ENCODE results near the gene TBXAS1. TPM values are rescaled to one million over a fixed set of nuclear protein-coding genes. Genes with fewer than 3 reads are reported as not detected.

TBXAS1 gene
- total RNA-seq, 1 donor from 2014 or later = not detected

- peaks cover 2% of the 10 kb centered on the region for H3K9me3 Mint-ChIP-seq (ENCODE audit: unreplicated experiment)
- no peak for TF ChIP-seq CTCF (IDR thresholded peaks at IDR 0.05; ENCODE audit: partially characterized antibody, unreplicated experiment)
- no peak overlapping the region for H3K27ac Mint-ChIP-seq (ENCODE audit: unreplicated experiment)
- DNase-seq = no peak
- no peaks in the 10 kb centered on the region for H3K36me3 Mint-ChIP-seq (ENCODE audit: unreplicated experiment)
- no peaks in the 10 kb centered on the region for H3K4me1 Mint-ChIP-seq (ENCODE audit: low read depth, unreplicated experiment)
- H3K4me3 Mint-ChIP-seq (ENCODE audit: unreplicated experiment) = no peak overlapping the region
- peaks cover 5% of the 10 kb centered on the region for H3K27me3 Mint-ChIP-seq (ENCODE audit: unreplicated experiment)
Observed at GRCh38 chr7:140019172-140019571, 190.1 kb downstream of the TBXAS1 start.

GRCh38 chr7:140019606-140020005, 190.5 kb downstream of the TBXAS1 start:
- Mint-ChIP-seq H3K4me3 (ENCODE audit: unreplicated experiment) (no peak overlapping the region), H3K9me3 (ENCODE audit: unreplicated experiment) (peaks cover 2% of the 10 kb centered on the region), H3K27me3 (ENCODE audit: unreplicated experiment) (peaks cover 3% of the 10 kb centered on the region), H3K27ac (ENCODE audit: unreplicated experiment) (no peak overlapping the region), H3K36me3 (ENCODE audit: unreplicated experiment) (no peaks in the 10 kb centered on the region), H3K4me1 (ENCODE audit: low read depth, unreplicated experiment) (no peaks in the 10 kb centered on the region)
- DNase-seq = no peak
- no peak for TF ChIP-seq CTCF (IDR thresholded peaks at IDR 0.05; ENCODE audit: partially characterized antibody, unreplicated experiment)

- H3K27me3 Mint-ChIP-seq (ENCODE audit: unreplicated experiment) = peaks cover 3% of the 10 kb centered on the region
- H3K27ac Mint-ChIP-seq (ENCODE audit: unreplicated experiment) = no peak overlapping the region
- no peaks in the 10 kb centered on the region for H3K36me3 Mint-ChIP-seq (ENCODE audit: unreplicated experiment)
- H3K4me3 Mint-ChIP-seq (ENCODE audit: unreplicated experiment) = no peak overlapping the region
- peaks cover 3% of the 10 kb centered on the region for H3K9me3 Mint-ChIP-seq (ENCODE audit: unreplicated experiment)
- TF ChIP-seq CTCF (IDR thresholded peaks at IDR 0.05; ENCODE audit: partially characterized antibody, unreplicated experiment) = no peak
- H3K4me1 Mint-ChIP-seq (ENCODE audit: low read depth, unreplicated experiment) = no peaks in the 10 kb centered on the region
- no peak for DNase-seq
Observed at GRCh38 chr7:140021603-140022002, 192.5 kb downstream of the TBXAS1 start.

GRCh38 chr7:140022582-140023211, 193.6 kb downstream of the TBXAS1 start:
- no peak overlapping the region for H3K4me3 Mint-ChIP-seq (ENCODE audit: unreplicated experiment)
- no peak for DNase-seq
- H3K9me3 Mint-ChIP-seq (ENCODE audit: unreplicated experiment) = peaks cover 3% of the 10 kb centered on the region
- no peak for TF ChIP-seq CTCF (IDR thresholded peaks at IDR 0.05; ENCODE audit: partially characterized antibody, unreplicated experiment)
- H3K27me3 Mint-ChIP-seq (ENCODE audit: unreplicated experiment) = peaks cover 3% of the 10 kb centered on the region
- H3K4me1 Mint-ChIP-seq (ENCODE audit: low read depth, unreplicated experiment) = no peaks in the 10 kb centered on the region
- H3K36me3 Mint-ChIP-seq (ENCODE audit: unreplicated experiment) = no peaks in the 10 kb centered on the region
- H3K27ac Mint-ChIP-seq (ENCODE audit: unreplicated experiment) = no peak overlapping the region

- H3K4me1 Mint-ChIP-seq (ENCODE audit: low read depth, unreplicated experiment) = peaks cover 6% of the 10 kb centered on the region
- no peak for DNase-seq
- no peaks in the 10 kb centered on the region for H3K36me3 Mint-ChIP-seq (ENCODE audit: unreplicated experiment)
- H3K27ac Mint-ChIP-seq (ENCODE audit: unreplicated experiment) = no peak overlapping the region
- TF ChIP-seq CTCF (IDR thresholded peaks at IDR 0.05; ENCODE audit: partially characterized antibody, unreplicated experiment) = no peak
- peaks cover 3% of the 10 kb centered on the region for H3K9me3 Mint-ChIP-seq (ENCODE audit: unreplicated experiment)
- no peak overlapping the region for H3K4me3 Mint-ChIP-seq (ENCODE audit: unreplicated experiment)
- H3K27me3 Mint-ChIP-seq (ENCODE audit: unreplicated experiment) = peaks cover 3% of the 10 kb centered on the region
Observed at GRCh38 chr7:140023728-140024127, 194.7 kb downstream of the TBXAS1 start.

All from glutamatergic neuron (in vitro differentiated cells).